ENCODE results near the gene MGP.

MGP gene

GRCh38 chr12:14844401-14844800, 41.3 kb downstream of the MGP start:
- no peaks in the 10 kb centered on the region for H3K9me3 ChIP-seq
- no peak overlapping the region for H3K27ac ChIP-seq
- H3K4me1 ChIP-seq (ENCODE audit: control insufficient read depth in 1 of 2, insufficient read depth in 1 of 2, low read depth in 1 of 2, low read length in 1 of 2): no peaks in the 10 kb centered on the region
- peaks cover 15% of the 10 kb centered on the region for H3K27me3 ChIP-seq
- no peaks in the 10 kb centered on the region for H3K36me3 ChIP-seq
- no peak overlapping the region for H3K4me3 ChIP-seq (ENCODE audit: low read depth in 1 of 2, low read length in 1 of 2)
- TF ChIP-seq CTCF (IDR thresholded peaks at IDR 0.05): no peak

- H3K27ac ChIP-seq: no peak within 1 kb of the TSS
- no peaks in the 10 kb centered on the region for H3K4me1 ChIP-seq (ENCODE audit: control insufficient read depth in 1 of 2, insufficient read depth in 1 of 2, low read depth in 1 of 2, low read length in 1 of 2)
- no peaks in the 10 kb centered on the region for H3K9me3 ChIP-seq
- peaks cover 15% of the 10 kb centered on the region for H3K27me3 ChIP-seq
- no peak for TF ChIP-seq CTCF (IDR thresholded peaks at IDR 0.05)
- H3K36me3 ChIP-seq: no peaks in the 10 kb centered on the region
- no peak within 1 kb of the TSS for H3K4me3 ChIP-seq (ENCODE audit: low read depth in 1 of 2, low read length in 1 of 2)
Observed at GRCh38 chr12:14843425-14843887, 42.2 kb downstream of the MGP start, which contains the start of gene ART4. Gene ART4 (minus strand): TSS chr12:14843526. CDS start chr12:14843113, 413 bp downstream.

- Histone ChIP-seq H3K36me3 (no peaks in the 10 kb centered on the region), H3K27me3 (peaks cover 15% of the 10 kb centered on the region), H3K4me1 (ENCODE audit: control insufficient read depth in 1 of 2, insufficient read depth in 1 of 2, low read depth in 1 of 2, low read length in 1 of 2) (no peaks in the 10 kb centered on the region), H3K9me3 (no peaks in the 10 kb centered on the region), H3K27ac (no peak overlapping the region), H3K4me3 (ENCODE audit: low read depth in 1 of 2, low read length in 1 of 2) (no peak overlapping the region)
- TF ChIP-seq CTCF (IDR thresholded peaks at IDR 0.05): no peak
Observed at GRCh38 chr12:14842315-14842714, 43.3 kb downstream of the MGP start.

GRCh38 chr12:14841761-14842160, 43.9 kb downstream of the MGP start:
- no peak overlapping the region for H3K4me3 ChIP-seq (ENCODE audit: low read depth in 1 of 2, low read length in 1 of 2)
- TF ChIP-seq CTCF (IDR thresholded peaks at IDR 0.05): no peak
- no peaks in the 10 kb centered on the region for H3K9me3 ChIP-seq
- H3K4me1 ChIP-seq (ENCODE audit: control insufficient read depth in 1 of 2, insufficient read depth in 1 of 2, low read depth in 1 of 2, low read length in 1 of 2): no peaks in the 10 kb centered on the region
- no peaks in the 10 kb centered on the region for H3K36me3 ChIP-seq
- H3K27ac ChIP-seq: no peak overlapping the region
- peaks cover 19% of the 10 kb centered on the region for H3K27me3 ChIP-seq

GRCh38 chr12:14840616-14841015, 45.0 kb downstream of the MGP start:
- Histone ChIP-seq H3K4me3 (ENCODE audit: low read depth in 1 of 2, low read length in 1 of 2) (no peak overlapping the region), H3K9me3 (no peaks in the 10 kb centered on the region), H3K4me1 (ENCODE audit: control insufficient read depth in 1 of 2, insufficient read depth in 1 of 2, low read depth in 1 of 2, low read length in 1 of 2) (no peaks in the 10 kb centered on the region), H3K27ac (no peak overlapping the region), H3K27me3 (peaks cover 27% of the 10 kb centered on the region), H3K36me3 (no peaks in the 10 kb centered on the region)
- TF ChIP-seq CTCF (IDR thresholded peaks at IDR 0.05): no peak

GRCh38 chr12:14839262-14839661, 46.4 kb downstream of the MGP start:
- no peak overlapping the region for H3K4me3 ChIP-seq (ENCODE audit: low read depth in 1 of 2, low read length in 1 of 2)
- H3K9me3 ChIP-seq: no peaks in the 10 kb centered on the region
- no peak for TF ChIP-seq CTCF (IDR thresholded peaks at IDR 0.05)
- H3K36me3 ChIP-seq: no peaks in the 10 kb centered on the region
- no peaks in the 10 kb centered on the region for H3K4me1 ChIP-seq (ENCODE audit: control insufficient read depth in 1 of 2, insufficient read depth in 1 of 2, low read depth in 1 of 2, low read length in 1 of 2)
- no peak overlapping the region for H3K27ac ChIP-seq
- H3K27me3 ChIP-seq: peaks cover 41% of the 10 kb centered on the region

Data from neutrophil (primary cell).